Measurements from ENCODE around the gene CRYZ.
"Not testable (repeated sequence)": the region's sequence is repeated elsewhere in the genome, so short reads cannot be mapped to it uniquely, and the experiment has no call there.

- TF ChIP-seq, protein P1, sequence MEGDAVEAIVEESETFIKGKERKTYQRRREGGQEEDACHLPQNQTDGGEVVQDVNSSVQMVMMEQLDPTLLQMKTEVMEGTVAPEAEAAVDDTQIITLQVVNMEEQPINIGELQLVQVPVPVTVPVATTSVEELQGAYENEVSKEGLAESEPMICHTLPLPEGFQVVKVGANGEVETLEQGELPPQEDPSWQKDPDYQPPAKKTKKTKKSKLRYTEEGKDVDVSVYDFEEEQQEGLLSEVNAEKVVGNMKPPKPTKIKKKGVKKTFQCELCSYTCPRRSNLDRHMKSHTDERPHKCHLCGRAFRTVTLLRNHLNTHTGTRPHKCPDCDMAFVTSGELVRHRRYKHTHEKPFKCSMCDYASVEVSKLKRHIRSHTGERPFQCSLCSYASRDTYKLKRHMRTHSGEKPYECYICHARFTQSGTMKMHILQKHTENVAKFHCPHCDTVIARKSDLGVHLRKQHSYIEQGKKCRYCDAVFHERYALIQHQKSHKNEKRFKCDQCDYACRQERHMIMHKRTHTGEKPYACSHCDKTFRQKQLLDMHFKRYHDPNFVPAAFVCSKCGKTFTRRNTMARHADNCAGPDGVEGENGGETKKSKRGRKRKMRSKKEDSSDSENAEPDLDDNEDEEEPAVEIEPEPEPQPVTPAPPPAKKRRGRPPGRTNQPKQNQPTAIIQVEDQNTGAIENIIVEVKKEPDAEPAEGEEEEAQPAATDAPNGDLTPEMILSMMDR (IDR thresholded peaks at IDR 0.05) = not testable (repeated sequence)
- not testable (repeated sequence) for TF ChIP-seq POLR2A (IDR thresholded peaks at IDR 0.05)
Observed at GRCh38 chr1:74670866-74671265, 62.0 kb downstream of the CRYZ start.
